Measurements from ENCODE around the gene IGF2BP2. TPM values are rescaled to one million over a fixed set of nuclear protein-coding genes. Genes with fewer than 3 reads are reported as not detected.

IGF2BP2 gene
- total and polyA plus RNA-seq, 2 of the 13 experiments (the other 11 are each of a cell fraction or from before 2014, with no cell fraction given): 6.5 to 46.0 TPM

DNA sequence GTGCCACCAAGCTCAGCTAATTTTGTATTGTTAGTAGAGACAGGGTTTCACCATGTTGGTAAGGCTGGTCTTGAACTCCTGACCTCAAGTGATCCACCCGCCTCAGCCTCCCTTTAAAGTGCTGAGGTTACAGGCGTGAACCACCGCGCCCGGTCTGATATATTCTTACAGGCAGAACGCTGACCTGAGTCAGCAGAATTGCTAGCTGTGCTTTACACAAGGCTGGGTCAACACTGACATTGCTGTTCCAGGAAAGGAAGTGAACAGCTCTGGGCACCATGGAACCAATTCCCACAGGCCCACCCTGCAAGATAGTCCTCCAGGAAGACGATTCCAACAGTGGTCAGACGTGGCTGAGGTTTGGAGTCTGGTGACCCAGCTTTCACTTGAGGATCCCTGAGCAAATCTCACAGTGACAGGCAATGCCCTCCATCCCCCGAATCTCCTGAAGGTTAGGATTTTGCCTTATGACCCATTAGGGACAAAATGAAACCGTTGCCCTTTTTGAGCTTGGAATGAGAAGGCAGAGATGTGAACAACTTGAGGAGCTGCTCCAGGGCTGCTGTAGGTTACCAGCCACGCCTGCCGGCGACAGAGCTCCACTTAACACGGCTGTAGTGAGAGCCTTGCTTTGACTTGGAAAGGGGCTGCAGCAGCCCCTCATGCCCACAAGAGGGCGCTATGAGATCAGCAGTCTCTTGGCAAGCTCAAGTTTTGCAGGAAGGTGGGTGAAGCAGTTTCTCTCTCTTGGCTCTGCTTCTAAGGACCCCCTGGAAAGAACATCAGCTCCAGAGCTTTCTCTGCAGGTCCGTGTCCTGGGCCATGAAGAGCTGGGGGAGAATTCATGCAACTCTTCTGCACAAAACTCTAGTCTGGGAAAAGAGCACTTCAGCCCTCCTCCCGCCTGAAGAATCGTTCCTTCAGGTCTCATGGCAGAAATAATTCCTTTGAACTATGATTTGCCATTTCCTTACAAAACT is 164.6 kb downstream of the IGF2BP2 start (continued):
- TF ChIP-seq, protein P1, sequence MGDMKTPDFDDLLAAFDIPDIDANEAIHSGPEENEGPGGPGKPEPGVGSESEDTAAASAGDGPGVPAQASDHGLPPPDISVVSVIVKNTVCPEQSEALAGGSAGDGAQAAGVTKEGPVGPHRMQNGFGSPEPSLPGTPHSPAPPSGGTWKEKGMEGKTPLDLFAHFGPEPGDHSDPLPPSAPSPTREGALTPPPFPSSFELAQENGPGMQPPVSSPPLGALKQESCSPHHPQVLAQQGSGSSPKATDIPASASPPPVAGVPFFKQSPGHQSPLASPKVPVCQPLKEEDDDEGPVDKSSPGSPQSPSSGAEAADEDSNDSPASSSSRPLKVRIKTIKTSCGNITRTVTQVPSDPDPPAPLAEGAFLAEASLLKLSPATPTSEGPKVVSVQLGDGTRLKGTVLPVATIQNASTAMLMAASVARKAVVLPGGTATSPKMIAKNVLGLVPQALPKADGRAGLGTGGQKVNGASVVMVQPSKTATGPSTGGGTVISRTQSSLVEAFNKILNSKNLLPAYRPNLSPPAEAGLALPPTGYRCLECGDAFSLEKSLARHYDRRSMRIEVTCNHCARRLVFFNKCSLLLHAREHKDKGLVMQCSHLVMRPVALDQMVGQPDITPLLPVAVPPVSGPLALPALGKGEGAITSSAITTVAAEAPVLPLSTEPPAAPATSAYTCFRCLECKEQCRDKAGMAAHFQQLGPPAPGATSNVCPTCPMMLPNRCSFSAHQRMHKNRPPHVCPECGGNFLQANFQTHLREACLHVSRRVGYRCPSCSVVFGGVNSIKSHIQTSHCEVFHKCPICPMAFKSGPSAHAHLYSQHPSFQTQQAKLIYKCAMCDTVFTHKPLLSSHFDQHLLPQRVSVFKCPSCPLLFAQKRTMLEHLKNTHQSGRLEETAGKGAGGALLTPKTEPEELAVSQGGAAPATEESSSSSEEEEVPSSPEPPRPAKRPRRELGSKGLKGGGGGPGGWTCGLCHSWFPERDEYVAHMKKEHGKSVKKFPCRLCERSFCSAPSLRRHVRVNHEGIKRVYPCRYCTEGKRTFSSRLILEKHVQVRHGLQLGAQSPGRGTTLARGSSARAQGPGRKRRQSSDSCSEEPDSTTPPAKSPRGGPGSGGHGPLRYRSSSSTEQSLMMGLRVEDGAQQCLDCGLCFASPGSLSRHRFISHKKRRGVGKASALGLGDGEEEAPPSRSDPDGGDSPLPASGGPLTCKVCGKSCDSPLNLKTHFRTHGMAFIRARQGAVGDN (CRISPR knock-in tag; IDR thresholded peaks at IDR 0.05): 0 out of 2 replicates have a peak, but pooled peaks have one; percentile 22
- TF ChIP-seq KDM2A (CRISPR knock-in tag; IDR thresholded peaks at IDR 0.05; ENCODE audit: borderline replicate concordance, low read depth) (peak; percentile 57; the same call in 1 of the 2 replicates), RBM22 (optimal IDR thresholded peaks at IDR 0.05; ENCODE audit: low read length) (peak; percentile 97), ZNF207 (IDR thresholded peaks at IDR 0.05; ENCODE audit: borderline replicate concordance) (no peak), KDM3A (CRISPR knock-in tag; IDR thresholded peaks at IDR 0.05; ENCODE audit: low read depth) (peak; percentile 64; the same call in 1 of the 2 replicates), STAG1 (CRISPR knock-in tag; IDR thresholded peaks at IDR 0.05) (peak; percentile 90), SALL1 (CRISPR knock-in tag; IDR thresholded peaks at IDR 0.05) (0 out of 2 replicates have a peak, but pooled peaks have one; percentile 11)

DNA sequence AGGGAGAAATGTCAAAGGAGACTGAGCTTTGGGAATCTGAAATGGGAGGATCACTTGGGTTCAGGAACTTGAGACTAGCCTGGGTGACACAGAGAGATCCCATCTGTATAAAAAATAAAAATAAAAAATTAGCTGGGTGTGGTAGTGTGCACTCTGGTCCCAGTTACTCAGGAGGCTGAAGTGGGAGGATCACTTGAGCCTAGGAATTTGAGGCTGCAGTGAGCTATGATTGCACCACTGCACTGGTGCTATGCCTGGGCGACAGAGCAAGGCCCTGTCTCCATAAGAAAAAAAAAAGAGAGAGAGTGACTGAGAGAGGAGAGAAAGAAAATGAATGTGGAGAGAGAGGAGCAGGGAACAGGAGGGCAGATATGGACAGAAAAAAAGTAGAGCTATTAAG is 165.9 kb downstream of the IGF2BP2 start:
- intact Hi-C loops (cut with micrococcal nuclease; ENCODE audit: unreplicated experiment) (no loop called here), in situ Hi-C loops (cut with HindIII; ENCODE audit: extremely low pct_ligation_motif_present, low pct_unique_long_range_greater_than_20kb) (loop anchor here (10.0 kb wide), 1 partner anchor 246 kb away; no protein-coding TSS in a partner anchor)
- Histone ChIP-seq H2AFZ (ENCODE audit: low read length) (no peak overlapping the region), H3K9ac (ENCODE audit: insufficient read depth, low read depth, low read length) (no peak overlapping the region), H3K36me3 (replicated peaks in 1 of 2; ENCODE audit: control insufficient read depth in 1 of 2, insufficient read depth in 2 of 2, low read length in 2 of 2) (peaks cover 30 to 54% of the 10 kb centered on the region in 2 experiments), H3K27ac (ENCODE audit: extremely low read length, insufficient read depth, low read length) (no peak overlapping the region), H3K79me2 (ENCODE audit: insufficient read depth, low read length) (no peaks in the 10 kb centered on the region), H3K4me2 (ENCODE audit: low read depth, low read length) (no peak overlapping the region), H3K9me3 (ENCODE audit: low read length) (no peaks in the 10 kb centered on the region), H3K27me3 (ENCODE audit: control insufficient read depth in 1 of 2, insufficient read depth in 2 of 2, low read length in 2 of 2) (no peaks in the 10 kb centered on the region), H3K4me3 (replicated peaks in 1 of 3; ENCODE audit: insufficient read depth in 1 of 3, low read depth in 2 of 3, low read length in 3 of 3) (no peak overlapping the region), H4K20me1 (ENCODE audit: insufficient read depth, low read length) (no peaks in the 10 kb centered on the region), H3K4me1 (ENCODE audit: insufficient read depth, low read length) (no peaks in the 10 kb centered on the region)
- FAIRE-seq: no peak
- ChIA-PET POLR2A (no interaction called here), CTCF (ENCODE audit: low intra/inter-chr PET ratio, low total read pairs) (no interaction called here)
- WGBS (ENCODE audit: low lambda C conversion rate): 100% methylated on average over 1 of the region's 1 CpG
- no TSS peak for BruUV-seq (replicated peaks)
- no peak for DNase-seq (ENCODE audit: low spot score)
- ATAC-seq: no peak
- TF ChIP-seq, protein P2, sequence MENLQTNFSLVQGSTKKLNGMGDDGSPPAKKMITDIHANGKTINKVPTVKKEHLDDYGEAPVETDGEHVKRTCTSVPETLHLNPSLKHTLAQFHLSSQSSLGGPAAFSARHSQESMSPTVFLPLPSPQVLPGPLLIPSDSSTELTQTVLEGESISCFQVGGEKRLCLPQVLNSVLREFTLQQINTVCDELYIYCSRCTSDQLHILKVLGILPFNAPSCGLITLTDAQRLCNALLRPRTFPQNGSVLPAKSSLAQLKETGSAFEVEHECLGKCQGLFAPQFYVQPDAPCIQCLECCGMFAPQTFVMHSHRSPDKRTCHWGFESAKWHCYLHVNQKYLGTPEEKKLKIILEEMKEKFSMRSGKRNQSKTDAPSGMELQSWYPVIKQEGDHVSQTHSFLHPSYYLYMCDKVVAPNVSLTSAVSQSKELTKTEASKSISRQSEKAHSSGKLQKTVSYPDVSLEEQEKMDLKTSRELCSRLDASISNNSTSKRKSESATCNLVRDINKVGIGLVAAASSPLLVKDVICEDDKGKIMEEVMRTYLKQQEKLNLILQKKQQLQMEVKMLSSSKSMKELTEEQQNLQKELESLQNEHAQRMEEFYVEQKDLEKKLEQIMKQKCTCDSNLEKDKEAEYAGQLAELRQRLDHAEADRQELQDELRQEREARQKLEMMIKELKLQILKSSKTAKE (CRISPR knock-in tag; IDR thresholded peaks at IDR 0.05; ENCODE audit: borderline replicate concordance): no peak
- TF ChIP-seq ZNF354B (CRISPR knock-in tag; IDR thresholded peaks at IDR 0.05) (no peak), PHF20 (CRISPR knock-in tag; IDR thresholded peaks at IDR 0.05) (no peak), IRX3 (CRISPR knock-in tag; IDR thresholded peaks at IDR 0.05; ENCODE audit: borderline replicate concordance, low read depth) (no peak), ZFAT (CRISPR knock-in tag; conservative IDR thresholded peaks at IDR 0.05) (no peak), ZNF34 (CRISPR knock-in tag; IDR thresholded peaks at IDR 0.05; ENCODE audit: borderline replicate concordance) (no peak)
- TF ChIP-seq, protein P3, sequence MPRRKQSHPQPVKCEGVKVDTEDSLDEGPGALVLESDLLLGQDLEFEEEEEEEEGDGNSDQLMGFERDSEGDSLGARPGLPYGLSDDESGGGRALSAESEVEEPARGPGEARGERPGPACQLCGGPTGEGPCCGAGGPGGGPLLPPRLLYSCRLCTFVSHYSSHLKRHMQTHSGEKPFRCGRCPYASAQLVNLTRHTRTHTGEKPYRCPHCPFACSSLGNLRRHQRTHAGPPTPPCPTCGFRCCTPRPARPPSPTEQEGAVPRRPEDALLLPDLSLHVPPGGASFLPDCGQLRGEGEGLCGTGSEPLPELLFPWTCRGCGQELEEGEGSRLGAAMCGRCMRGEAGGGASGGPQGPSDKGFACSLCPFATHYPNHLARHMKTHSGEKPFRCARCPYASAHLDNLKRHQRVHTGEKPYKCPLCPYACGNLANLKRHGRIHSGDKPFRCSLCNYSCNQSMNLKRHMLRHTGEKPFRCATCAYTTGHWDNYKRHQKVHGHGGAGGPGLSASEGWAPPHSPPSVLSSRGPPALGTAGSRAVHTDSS (CRISPR knock-in tag; conservative IDR thresholded peaks at IDR 0.05): no peak
